ENCODE measurements around the gene CXCR4. TPM values are rescaled to one million over a fixed set of nuclear protein-coding genes. Genes with fewer than 3 reads are reported as not detected.

CXCR4 gene
- 5.9 and 10.4 TPM in 2 replicates for total RNA-seq
- long read RNA-seq, transcript CXCR4-201 (2 exons, 1,682 nt), result major isoform, 80 of 81 reads
- long read RNA-seq, partial matches to known transcripts, result 0 of 81 reads
- long read RNA-seq, other reads (novel, unspliced or antisense), result 0 of 81 reads

DNA sequence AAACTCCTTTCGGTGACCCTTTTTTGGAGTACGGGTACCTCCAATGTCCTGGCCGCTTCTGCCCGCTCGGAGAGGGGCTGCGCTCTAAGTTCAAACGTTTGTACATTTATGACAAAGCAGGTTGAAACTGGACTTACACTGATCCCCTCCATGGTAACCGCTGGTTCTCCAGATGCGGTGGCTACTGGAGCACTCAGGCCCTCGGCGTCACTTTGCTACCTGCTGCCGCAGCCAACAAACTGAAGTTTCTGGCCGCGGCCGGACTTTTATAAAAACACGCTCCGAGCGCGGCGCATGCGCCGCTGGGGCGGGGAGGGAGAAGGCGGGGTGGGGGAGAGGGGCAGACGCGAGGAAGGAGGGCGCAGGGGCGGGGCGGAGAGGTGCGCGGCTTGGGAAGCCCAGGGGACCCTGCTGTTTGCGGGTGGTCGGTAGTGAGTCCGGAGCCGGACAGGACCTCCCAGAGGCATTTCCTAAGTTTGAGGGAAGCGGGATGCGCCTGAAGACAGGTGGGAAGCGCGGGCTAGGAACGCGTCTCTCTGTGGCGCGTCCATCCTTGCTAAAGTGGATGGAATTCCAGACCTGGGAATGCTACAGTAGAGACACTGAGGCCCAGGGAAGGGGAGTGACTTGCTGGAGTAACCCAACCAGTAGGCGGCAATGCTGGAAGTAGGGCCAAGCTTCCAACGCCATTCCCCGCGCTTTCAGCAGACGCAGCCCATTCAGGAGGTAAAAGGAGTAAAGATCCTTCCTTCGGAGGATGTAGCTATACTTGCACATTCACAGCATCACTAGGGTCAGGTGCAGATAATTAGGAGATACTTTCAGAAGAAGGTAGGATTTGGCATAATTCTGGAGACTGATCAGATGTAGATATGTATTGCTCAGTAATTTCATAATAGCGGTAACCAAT, at the start of gene CXCR4:
CXCR4 (minus strand) TSS at position 241 of the 910 bp plus-strand sequence; CDS start at position 152, 89 bp downstream.
- Mint-ChIP-seq H3K9me3 (ENCODE audit: low read depth) (no peaks in the 10 kb centered on the region), H3K27ac (peak within 1 kb of the TSS; percentile 88), H3K36me3 (ENCODE audit: insufficient read depth) (peaks cover 10% of the 10 kb centered on the region), H3K4me1 (ENCODE audit: low read depth) (peaks cover 17% of the 10 kb centered on the region), H3K27me3 (peaks cover 44% of the 10 kb centered on the region), H3K4me3 (ENCODE audit: low read depth) (peak within 1 kb of the TSS; percentile 87)
- peak; percentile 80 for DNase-seq (ENCODE audit: low spot score, unreplicated experiment)
- TF ChIP-seq, protein P1, sequence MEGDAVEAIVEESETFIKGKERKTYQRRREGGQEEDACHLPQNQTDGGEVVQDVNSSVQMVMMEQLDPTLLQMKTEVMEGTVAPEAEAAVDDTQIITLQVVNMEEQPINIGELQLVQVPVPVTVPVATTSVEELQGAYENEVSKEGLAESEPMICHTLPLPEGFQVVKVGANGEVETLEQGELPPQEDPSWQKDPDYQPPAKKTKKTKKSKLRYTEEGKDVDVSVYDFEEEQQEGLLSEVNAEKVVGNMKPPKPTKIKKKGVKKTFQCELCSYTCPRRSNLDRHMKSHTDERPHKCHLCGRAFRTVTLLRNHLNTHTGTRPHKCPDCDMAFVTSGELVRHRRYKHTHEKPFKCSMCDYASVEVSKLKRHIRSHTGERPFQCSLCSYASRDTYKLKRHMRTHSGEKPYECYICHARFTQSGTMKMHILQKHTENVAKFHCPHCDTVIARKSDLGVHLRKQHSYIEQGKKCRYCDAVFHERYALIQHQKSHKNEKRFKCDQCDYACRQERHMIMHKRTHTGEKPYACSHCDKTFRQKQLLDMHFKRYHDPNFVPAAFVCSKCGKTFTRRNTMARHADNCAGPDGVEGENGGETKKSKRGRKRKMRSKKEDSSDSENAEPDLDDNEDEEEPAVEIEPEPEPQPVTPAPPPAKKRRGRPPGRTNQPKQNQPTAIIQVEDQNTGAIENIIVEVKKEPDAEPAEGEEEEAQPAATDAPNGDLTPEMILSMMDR (IDR thresholded peaks at IDR 0.05; ENCODE audit: unreplicated experiment), result peak; percentile 37

DNA sequence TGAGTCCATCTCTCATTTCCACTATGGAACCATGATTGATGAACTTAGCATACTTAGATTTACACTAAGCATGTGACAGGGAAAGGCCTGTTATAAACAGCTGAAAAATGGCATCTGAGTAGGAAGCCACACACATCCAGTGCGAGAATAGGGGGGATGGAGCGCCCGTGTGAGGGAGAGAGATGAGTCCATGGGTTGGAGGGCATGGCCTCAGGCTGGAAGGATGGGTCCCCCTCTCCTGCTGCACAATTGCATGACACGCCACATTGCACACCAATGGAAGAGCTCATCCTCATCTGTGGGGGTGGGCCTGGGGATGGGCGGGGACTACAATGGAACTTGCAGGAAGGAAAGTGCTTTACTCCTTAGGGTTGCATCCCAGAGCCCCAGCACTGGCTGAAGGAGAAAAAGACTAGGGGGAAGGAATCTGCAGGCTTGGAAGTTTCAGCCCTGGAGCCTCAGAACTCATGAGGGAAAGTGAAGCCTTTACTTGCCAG, 46.4 kb upstream of the CXCR4 start:
- Mint-ChIP-seq H3K9me3 (ENCODE audit: low read depth) (peaks cover 2% of the 10 kb centered on the region), H3K4me3 (ENCODE audit: low read depth) (no peak overlapping the region), H3K4me1 (ENCODE audit: low read depth) (peaks cover 18% of the 10 kb centered on the region), H3K27me3 (no peaks in the 10 kb centered on the region), H3K36me3 (ENCODE audit: insufficient read depth) (no peaks in the 10 kb centered on the region), H3K27ac (no peak overlapping the region)
- no peak for DNase-seq (ENCODE audit: low spot score, unreplicated experiment)
- TF ChIP-seq, protein P1 (IDR thresholded peaks at IDR 0.05; ENCODE audit: unreplicated experiment), result no peak

DNA sequence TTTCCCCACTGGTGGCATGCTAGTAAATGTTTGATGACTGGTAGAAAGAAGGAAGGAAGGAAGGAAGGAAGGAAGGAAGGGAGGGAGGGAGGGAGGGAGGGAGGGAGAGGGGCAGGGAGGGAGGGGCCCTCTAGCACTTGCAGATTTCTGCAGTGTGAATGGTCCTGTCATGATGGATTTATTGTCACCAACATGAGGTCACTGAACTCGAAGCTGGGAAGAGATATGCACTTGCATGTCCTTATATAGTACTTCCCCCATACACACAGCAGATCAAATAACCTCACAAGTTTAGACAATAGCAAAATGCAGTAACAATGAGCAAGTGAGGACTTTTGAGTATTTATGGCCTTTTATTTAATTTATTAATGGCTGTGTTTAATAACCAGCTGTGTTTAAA, 44.5 kb upstream of the CXCR4 start:
- H3K4me3 Mint-ChIP-seq (ENCODE audit: low read depth), result no peak overlapping the region
- H3K27me3 Mint-ChIP-seq, result no peaks in the 10 kb centered on the region
- no peaks in the 10 kb centered on the region for H3K36me3 Mint-ChIP-seq (ENCODE audit: insufficient read depth)
- DNase-seq (ENCODE audit: low spot score, unreplicated experiment), result no peak
- TF ChIP-seq, protein P1 (IDR thresholded peaks at IDR 0.05; ENCODE audit: unreplicated experiment), result no peak
- no peak overlapping the region for H3K27ac Mint-ChIP-seq
- H3K4me1 Mint-ChIP-seq (ENCODE audit: low read depth), result peaks cover under 1% of the 10 kb centered on the region
- H3K9me3 Mint-ChIP-seq (ENCODE audit: low read depth), result peaks cover 2% of the 10 kb centered on the region

DNA sequence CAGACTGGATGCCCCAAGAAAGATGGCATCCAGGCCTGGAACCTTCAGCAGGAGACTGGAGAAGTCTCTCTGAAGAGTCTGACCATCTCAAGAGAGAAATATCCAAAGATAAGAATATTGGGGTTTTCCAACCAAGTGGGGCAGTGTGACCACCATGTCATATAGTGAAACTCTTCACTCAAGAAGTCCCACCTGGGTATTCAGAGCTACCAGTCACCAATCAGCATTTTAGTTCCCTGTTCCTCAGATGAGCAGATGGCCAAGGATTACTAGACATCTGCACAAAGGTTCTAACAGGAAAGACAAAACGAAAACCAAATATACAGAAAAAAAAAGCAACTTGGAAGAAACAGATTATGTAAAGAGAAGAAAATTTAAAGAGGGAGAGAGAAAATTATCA, 38.5 kb upstream of the CXCR4 start:
- Mint-ChIP-seq H3K4me1 (ENCODE audit: low read depth) (no peaks in the 10 kb centered on the region), H3K36me3 (ENCODE audit: insufficient read depth) (no peaks in the 10 kb centered on the region), H3K4me3 (ENCODE audit: low read depth) (no peak overlapping the region), H3K27ac (no peak overlapping the region), H3K9me3 (ENCODE audit: low read depth) (peaks cover 3% of the 10 kb centered on the region), H3K27me3 (no peaks in the 10 kb centered on the region)
- TF ChIP-seq, protein P1 (IDR thresholded peaks at IDR 0.05; ENCODE audit: unreplicated experiment), result no peak
- DNase-seq (ENCODE audit: low spot score, unreplicated experiment), result no peak

DNA sequence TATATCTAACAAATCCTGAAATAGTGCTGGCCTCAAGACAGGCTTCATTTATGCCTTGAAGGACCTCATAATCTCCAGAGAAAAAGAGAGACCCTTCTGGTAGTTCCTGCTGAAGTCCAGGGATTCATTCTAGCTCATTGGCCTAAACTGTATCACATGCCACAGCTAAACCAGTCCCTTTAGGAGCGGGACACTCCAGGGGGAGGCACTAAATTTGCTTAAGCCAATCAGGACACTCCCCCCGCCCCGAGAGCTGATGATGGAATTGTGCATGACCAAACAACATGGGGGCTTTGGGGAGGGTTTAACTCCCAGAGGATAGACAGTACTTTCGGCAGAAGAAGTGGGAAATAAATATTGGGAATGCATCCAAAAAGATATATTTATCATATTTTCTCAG, 36.4 kb upstream of the CXCR4 start:
- H3K27ac Mint-ChIP-seq, result no peak overlapping the region
- no peak overlapping the region for H3K4me3 Mint-ChIP-seq (ENCODE audit: low read depth)
- H3K9me3 Mint-ChIP-seq (ENCODE audit: low read depth), result peaks cover 3% of the 10 kb centered on the region
- TF ChIP-seq, protein P1 (IDR thresholded peaks at IDR 0.05; ENCODE audit: unreplicated experiment), result no peak
- H3K4me1 Mint-ChIP-seq (ENCODE audit: low read depth), result no peaks in the 10 kb centered on the region
- H3K36me3 Mint-ChIP-seq (ENCODE audit: insufficient read depth), result no peaks in the 10 kb centered on the region
- H3K27me3 Mint-ChIP-seq, result no peaks in the 10 kb centered on the region
- DNase-seq (ENCODE audit: low spot score, unreplicated experiment), result no peak
